Lung microvascular endothelial cell (primary cell): ENCODE measurements around the gene PRPF4. TPM values are rescaled to one million over a fixed set of nuclear protein-coding genes. Genes with fewer than 3 reads are reported as not detected.
A peak's percentile ranks its signal among the peaks of the same experiment; 100 is the strongest.
"Not testable (repeated sequence)": the region's sequence is repeated elsewhere in the genome, so short reads cannot be mapped to it uniquely, and the experiment has no call there.

Source experiments
- DNase-seq, 2 donors: peaks; one replicate each; pipeline versions ENCODE4 v3.0.0 to v3.0.0-alpha.2; 2010; ENCODE audit warnings: low read depth in 2 of 2
- total RNA-seq: library from RNA; depleted of rRNA; stranded (reverse); fragments of >200 nt; gene quantifications from 2 replicates; pipeline ENCODE4 v1.2.1, GENCODE V29; 2014

The PRPF4 gene
- 16.3 and 18.3 TPM in 2 replicates for total RNA-seq

DNA sequence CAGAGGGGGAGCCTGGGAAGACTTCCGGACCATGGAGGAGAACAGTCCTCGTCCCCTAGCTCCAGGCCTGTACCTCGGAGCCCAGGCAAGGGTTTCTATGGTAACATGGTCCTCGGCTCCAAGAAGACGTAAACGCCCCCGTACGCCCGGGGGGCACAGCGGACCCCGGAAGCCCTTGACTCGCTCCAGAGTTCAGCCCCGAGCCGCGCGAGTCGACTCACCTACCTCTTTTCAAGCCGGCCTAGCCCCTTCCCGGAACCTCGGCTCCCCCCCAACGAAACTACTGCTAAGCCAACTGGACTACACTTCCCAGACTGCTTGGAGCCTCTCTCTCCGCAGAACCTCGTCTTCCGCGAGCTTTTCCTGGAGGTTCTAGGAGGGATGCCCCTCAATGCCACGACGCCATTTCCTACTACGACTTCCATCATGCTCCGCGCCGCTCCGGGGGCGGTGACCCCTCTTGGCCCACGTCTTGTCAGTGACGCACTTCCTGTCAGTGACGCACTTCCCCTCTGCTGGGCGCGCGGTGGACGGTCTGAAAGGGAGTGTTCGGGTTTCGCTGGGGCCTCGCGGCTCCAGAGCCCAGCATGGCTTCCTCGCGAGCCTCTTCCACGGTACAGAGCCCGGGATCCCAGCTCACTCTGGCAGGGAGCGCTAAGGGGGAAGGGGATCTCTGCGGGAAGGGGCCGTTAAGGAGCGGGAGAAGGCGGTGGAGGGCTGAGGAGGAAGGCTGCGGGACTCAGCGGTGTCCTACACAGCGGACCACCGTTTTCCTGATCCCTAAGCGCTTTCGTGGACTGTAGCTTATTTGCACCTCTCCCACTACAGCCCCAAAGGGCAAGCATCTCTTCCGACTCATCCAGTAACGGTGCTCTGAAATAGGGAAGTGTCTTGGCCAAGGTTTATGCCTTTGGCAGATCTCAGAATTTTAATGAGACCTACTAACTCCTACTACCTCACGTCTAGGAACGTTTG lies at the start of gene PRPF4, which contains the start of gene CDC26:
Gene PRPF4, plus strand, starts transcription at position 502 of the 975 bp plus-strand sequence. Its CDS starts 86 bp downstream, at position 588.
Gene CDC26, minus strand, starts transcription at position 416 of the 975 bp plus-strand sequence. CDS start 3,065 bp downstream, outside the sequence.
- peak; percentile 99 for DNase-seq

DNA sequence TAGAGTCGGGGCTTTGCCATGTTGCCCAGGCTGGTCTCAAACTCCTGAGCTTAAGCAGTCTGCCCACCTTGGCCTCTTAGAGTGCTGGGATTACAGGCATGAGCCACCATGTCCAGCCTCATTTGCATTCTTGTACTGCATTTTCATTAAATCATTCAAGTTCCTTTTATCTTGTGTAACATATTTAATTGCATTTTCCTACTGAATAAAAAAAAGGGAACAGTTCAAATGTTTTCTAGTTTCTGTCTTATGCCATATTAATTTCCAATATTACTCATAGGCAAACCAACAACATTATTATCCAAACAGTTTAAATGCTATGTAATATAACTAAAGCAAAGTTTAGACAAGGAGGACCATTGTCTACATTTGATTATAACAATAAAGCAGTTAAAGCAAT lies 48.0 kb upstream of the PRPF4 start:
- no peak for DNase-seq

- DNase-seq, result no peak
These were observed 47.3 kb upstream of the PRPF4 start for GRCh38 chr9:113228130-113228665.

DNA sequence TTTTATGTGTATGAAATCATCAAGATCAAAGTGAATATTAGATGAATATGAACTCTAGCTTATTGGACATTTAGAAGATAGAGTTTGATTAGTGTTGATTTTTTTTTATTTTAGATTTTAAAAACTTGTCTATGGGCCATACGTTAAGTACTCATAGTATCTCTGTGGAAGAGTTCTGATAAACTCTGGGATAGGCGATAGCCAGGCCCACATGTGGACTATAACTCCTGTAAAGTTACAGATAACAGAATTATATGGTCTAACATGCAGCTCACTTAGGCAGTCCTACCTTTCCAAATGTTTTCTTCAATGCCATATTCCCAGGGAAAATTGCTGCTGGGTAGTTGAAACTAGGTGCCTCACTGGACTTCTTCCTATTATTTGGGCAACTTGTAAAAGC lies 43.8 kb upstream of the PRPF4 start:
- no peak for DNase-seq

DNA sequence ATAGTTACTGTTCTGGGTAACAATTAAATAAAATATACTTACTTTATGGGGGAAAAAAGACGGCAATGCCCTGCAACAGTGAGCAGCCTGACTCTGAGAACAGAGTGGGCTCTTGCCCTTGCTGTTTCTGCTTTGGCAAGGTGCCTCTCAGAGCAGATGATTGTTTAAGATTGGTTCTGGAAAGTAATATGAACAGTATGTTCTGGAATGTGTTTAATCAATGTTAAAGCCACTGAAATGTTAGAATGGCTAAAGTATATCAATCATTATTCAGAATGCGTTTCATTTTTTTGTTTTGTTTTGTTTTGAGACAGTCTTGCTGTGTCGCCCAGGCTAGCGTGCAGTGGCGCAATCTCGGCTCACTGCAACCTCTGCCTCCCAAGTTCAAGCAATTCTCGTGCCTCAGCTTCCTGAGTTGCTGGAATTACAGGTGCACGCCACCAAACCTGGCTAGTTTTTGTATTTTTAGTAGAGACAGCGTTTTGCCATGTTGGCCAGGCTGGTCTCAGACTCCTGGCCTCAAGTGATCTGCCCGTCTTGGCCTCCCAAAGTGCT lies 39.7 kb upstream of the PRPF4 start:
- not testable (repeated sequence) for DNase-seq

DNA sequence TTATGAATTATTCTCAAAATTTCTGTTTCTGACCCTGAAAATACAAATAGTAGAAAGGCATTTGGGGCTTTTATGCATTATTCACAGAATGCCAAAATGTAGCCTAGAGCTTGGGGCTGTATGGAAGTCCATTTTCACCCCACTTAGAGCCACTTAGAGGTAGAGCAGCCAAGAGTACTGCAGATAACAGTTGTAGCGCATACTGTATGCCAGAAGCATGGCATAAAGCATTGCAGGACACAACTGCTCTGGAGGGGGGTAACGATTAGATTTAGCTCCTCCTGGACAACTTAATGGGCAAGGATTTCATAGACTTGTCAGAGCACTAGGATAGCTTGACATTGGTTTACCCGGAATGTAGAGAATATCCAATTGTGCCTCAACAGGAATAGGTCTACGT lies 38.4 kb upstream of the PRPF4 start:
- DNase-seq, result no peak

DNA sequence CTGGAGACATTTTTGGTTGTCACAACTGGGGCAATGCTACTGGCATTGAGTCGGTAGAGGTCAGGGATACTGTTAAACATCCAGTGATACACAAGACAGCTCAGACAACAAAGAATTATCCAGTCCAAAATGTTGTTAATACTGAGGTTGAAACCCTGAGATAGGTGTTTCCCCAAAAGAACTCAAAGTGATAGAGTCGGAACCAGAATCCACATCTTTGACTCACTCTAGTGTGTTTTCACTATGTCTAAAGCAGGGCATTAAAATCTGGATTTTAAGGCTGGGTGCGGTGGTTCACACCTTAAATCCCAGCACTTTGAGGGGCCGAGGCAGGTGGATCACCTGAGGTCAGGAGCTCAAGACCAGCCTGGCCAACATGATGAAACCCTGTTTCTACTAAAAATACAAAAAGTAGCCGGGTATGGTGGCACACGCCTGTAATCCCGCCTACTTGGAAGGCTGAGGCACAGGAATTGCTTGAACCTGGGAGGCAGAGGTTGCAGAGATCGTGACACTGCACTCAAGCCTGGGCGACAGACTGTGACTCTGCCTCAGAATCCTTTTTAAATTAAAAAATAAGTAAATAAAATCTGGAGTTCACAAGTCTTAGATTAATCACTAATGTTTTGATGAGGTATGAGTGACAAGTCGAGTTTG lies 37.1 kb upstream of the PRPF4 start:
- no peak for DNase-seq

GRCh38 chr9:113238859-113239232 lies 36.6 kb upstream of the PRPF4 start:
- peak in 1 of 2 donors; percentile 31 for DNase-seq

DNA sequence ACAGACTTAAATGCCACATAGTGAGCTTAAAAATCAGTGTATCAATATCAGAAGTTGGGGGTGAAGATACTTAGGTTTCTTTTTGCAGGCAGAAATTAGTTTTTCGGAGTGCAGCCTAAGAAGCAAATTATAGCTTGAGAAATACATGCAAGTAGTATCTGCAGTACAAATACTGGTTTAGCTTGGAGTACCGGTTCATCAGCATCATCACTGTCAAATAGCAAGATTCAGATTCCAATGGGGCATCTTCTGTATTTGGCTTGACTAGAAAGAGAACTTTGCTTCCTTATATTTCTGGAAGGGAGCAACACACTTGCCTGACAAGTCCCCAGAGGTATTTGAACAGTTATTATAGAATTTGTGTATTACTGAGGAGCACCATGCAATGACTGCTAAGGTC lies 34.3 kb upstream of the PRPF4 start:
- no peak for DNase-seq

DNA sequence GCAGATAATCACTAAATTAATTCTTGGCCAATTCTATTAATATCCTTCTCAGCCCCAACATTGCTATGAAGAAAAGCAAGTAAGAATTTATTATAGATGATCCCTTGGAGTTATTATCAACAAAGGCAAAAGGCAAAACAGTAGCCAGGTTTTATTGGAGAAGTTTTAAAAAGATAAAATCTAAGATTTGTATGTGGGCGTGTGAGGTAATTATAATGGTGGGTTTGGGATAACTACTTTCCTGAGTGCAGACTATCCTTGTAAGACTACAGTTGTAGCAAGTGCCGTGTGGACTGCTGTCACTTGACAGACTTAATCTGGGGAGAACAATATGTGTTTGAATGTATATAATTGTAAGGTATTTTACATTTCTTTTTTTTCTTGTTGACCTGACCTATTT lies 30.9 kb upstream of the PRPF4 start:
- DNase-seq, result no peak

DNA sequence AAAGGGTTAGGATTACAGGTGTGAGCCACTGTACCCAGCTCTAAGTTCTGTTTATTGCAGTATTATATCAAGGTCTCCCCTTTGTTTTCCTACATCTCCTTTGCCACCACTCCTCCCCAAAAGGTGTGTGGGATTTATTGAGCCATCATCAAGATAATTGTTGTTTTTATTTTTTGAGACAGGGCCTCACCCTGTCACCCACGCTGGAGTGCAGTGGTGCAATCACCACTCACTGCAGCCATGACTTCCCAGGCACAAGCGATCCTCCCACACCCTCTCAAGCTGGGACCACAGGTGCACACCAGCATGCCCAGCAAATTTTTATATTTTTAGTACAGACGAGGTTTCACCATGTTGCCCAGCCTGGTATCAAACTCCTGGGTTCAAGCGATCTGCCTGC lies 29.6 kb upstream of the PRPF4 start:
- DNase-seq, result no peak

DNA sequence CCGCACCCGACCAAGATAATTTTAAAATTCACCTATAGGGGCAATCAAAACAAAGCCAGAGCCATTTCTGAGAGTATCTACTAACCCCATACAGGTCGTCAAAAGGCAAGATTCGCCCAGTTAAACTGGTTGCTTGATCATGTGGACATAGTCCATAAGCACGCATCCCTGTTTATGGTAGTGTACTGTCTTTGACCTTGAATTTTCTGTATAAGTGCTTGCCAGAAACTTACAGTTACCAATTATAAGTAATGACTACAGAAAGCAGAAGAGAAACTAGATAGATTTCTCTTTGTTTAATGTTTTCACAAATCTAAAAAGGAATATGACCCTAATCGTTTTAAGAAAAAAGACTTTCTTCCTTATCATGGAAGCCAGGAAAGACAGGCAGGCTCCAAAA lies 28.5 kb upstream of the PRPF4 start:
- no peak for DNase-seq

DNA sequence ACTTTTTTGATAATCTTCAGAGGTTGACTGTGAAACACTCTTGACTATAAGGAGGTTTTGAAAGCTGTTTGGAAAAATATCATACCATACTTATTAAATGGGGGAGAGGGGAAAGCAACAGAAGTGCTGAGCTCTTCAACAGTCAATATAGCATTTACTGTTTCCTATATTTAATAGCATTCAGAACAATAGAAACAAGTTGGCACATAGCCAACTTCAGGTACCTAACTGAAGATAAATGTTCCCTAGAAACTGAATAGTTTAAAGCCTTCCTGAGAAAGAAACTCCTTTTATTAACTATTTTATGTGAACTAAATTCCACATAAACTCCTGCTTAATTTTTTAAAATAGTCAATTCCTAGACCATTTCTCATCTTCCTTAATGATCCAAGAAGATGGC lies 27.8 kb upstream of the PRPF4 start:
- DNase-seq, result peak; percentile 12 to 59

DNA sequence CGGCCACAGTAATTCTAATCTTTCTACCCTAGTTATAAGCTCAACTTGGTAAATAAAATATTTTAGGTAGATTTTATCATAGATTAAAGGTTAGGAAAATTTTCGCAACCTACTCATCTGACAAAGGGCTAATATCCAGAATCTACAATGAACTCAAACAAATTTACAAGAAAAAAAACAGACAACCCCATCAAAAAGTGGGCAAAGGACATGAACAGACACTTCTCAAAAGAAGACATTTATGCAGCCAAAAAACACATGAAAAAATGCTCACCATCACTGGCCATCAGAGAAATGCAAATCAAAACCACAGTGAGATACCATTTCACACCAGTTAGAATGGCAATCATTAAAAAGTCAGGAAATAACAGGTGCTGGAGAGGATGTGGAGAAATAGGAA lies 25.8 kb upstream of the PRPF4 start:
- DNase-seq, result not testable (repeated sequence)

DNA sequence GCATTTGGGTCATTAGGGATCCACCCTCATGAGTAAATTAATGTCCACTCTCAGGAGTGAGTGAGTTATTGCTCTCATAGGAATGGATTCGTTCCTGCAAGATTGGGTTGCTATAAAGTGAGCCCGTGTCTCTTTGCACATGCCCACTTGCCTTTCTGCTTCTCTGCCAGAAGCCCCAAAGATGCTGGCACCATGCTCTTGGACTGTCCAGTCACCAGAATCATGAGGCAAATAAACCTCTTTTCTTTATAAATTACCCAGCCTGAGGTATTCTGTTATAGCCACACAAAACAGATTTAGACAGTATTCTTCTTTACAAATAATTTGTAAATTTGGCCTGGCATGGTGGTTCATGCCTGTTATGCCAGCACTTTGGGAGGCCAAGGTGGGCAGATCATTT lies 24.7 kb upstream of the PRPF4 start:
- no peak for DNase-seq

- no peak for DNase-seq
These were observed 20.5 kb upstream of the PRPF4 start for GRCh38 chr9:113254991-113255390.

DNA sequence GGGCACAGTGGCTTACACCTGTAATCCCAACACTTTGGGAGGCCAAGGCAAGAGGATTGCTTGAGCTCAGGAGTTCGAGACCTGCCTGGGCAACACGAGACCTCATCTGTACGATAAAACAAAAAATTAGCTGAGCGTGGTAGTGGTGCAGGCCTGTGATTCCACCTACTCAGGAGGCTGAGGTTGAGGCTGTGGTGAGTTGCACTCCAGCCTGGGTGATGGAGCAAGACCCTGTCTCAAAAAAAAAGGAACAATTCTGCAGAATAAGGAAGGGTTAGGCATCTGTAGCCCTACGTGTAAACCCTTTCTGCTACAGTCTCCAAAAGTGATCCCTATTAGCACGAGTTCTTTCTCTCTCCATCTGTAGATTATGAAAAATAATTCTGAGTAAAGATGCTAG lies 20.0 kb upstream of the PRPF4 start:
- DNase-seq, result no peak

DNA sequence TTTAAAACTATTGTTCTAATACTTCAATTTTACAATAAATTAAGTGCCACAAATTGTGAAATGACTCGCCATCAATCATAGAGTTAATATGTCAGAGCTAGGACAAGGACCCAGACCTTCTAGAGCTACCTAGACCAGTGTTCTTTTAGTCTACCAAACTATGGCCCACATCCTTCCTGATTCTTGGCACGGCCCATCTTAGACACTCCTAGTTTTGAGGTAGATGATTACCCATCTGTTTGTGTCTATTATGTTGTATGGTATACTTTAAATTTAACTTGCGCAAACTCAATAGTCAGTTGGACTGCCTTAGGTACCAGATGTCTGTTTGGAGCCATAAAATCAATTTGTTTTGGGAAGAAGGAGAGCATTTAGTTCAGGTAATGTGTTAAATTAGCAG lies 17.6 kb upstream of the PRPF4 start:
- no peak for DNase-seq

GRCh38 chr9:113258282-113258681 lies 17.2 kb upstream of the PRPF4 start:
- no peak for DNase-seq

DNA sequence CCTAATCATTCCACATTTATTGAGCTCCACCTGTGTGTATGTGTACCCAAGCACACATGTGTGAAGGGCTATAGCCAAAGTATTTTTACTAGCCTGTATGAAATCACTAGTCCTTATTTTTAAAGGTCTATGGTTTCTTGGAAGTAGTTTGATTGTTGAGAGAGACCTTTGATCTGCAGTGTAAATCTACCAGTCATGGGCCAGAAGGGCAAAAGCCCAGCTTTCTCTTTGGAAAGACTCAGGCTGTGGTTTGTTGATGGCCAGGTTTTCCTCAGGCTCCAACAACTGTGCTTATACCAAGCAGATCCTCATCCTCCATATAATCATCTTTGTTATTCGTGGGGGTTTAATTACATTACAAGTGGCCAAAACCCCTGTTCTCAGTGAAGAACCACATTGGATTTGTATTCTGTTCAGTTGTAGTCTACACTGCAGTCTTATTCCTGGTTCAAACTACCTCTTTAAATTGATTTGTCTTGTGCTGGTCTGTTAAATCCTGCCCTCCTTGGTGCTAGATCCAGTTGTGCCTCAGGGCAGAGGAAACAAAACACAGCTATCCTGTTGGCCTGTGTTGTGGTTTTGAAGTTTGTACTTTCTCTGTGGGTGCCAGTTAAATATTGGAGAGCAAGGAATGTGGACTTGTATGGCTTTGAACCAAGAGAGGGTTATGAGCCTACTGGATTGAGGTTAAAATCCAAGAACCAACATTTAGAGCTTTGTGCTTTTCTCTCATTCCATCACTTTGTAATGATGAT lies 13.4 kb upstream of the PRPF4 start:
- DNase-seq, result no peak

GRCh38 chr9:113266174-113266573 lies 9.3 kb upstream of the PRPF4 start:
- no peak for DNase-seq
